H1 (cell line): ENCODE measurements around the gene C1QA. TPM values are rescaled to one million over a fixed set of nuclear protein-coding genes. Genes with fewer than 3 reads are reported as not detected.

Source experiments
- BCL11A ChIP-seq, 2 experiments: IDR thresholded peaks; one replicate each; pipeline ENCODE4 v1.6.1; 2011; ENCODE audit warnings: low read depth in 2 of 2, low read length in 2 of 2, mild to moderate bottlenecking in 2 of 2
- CEBPB ChIP-seq: IDR thresholded peaks from 2 replicates; pipeline ENCODE4 v1.6.1; 2012; ENCODE audit warnings: low read depth, low read length
- CHD2 ChIP-seq: IDR thresholded peaks from 2 replicates; pipeline ENCODE4 v1.6.1; 2012; ENCODE audit warnings: low read length, improper control_type of control experiment
- CREB1 ChIP-seq: IDR thresholded peaks from 2 replicates; pipeline ENCODE4 v1.6.1; 2012; ENCODE audit warnings: inconsistent platforms
- CTCF ChIP-seq, 3 experiments: IDR thresholded peaks; 1 replicate in 2 of 3; 2 replicates in 1 of 3; pipeline versions ENCODE4 v1.5.1 to v1.6.1; 2011; ENCODE audit warnings: low read length in 3 of 3, mild to moderate bottlenecking in 3 of 3, inconsistent platforms in 2 of 3, low read depth in 1 of 3, moderate library complexity in 1 of 3; ENCODE audit not compliant: insufficient read depth in 1 of 3; ENCODE audit errors: control extremely low read depth in 1 of 3
- GABPA ChIP-seq: IDR thresholded peaks from 2 replicates; pipeline ENCODE4 v1.6.1; 2011; ENCODE audit warnings: mild to moderate bottlenecking, low read length, moderate library complexity, borderline replicate concordance; ENCODE audit not compliant: insufficient read depth
- JUND ChIP-seq: IDR thresholded peaks from 2 replicates; pipeline ENCODE4 v1.6.1; 2011; ENCODE audit warnings: mild to moderate bottlenecking, improper control_type of control experiment, low read length
- KDM5A ChIP-seq: fragments of 200-600 bp; IDR thresholded peaks from 2 replicates; pipeline ENCODE4 v1.7.1; 2012; ENCODE audit warnings: mild to moderate bottlenecking, low read length, inconsistent platforms, mixed read lengths
- MAFK ChIP-seq: IDR thresholded peaks from 2 replicates; pipeline ENCODE4 v1.6.1; 2012; ENCODE audit warnings: low read depth, mild to moderate bottlenecking, improper control_type of control experiment, low read length
- MAX ChIP-seq: IDR thresholded peaks from 2 replicates; pipeline ENCODE4 v1.6.1; 2012; ENCODE audit warnings: inconsistent platforms
- POLR2A ChIP-seq, 2 experiments: IDR thresholded peaks; 1 replicate in 1 of 2; 2 replicates in 1 of 2; pipeline ENCODE4 v1.6.1; 2011; ENCODE audit warnings: low read depth in 2 of 2, low read length in 2 of 2, mild to moderate bottlenecking in 2 of 2; ENCODE audit errors: control extremely low read depth in 1 of 2
- POLR2AphosphoS5 ChIP-seq: IDR thresholded peaks from 2 replicates; pipeline ENCODE4 v1.6.1; 2011; ENCODE audit warnings: low read depth, low read length
- POU5F1 ChIP-seq: IDR thresholded peaks from 2 replicates; pipeline ENCODE4 v1.6.1; 2011; ENCODE audit warnings: low read depth, mild to moderate bottlenecking, low read length, moderate library complexity
- SAP30 ChIP-seq: fragments of 300-600 bp; sonication (generic); IDR thresholded peaks from 2 replicates; pipeline ENCODE4 v1.7.1; 2012; ENCODE audit warnings: low read length, moderate library complexity, mild to moderate bottlenecking, inconsistent platforms; ENCODE audit not compliant: insufficient read depth, insufficient replicate concordance
- SIRT6 ChIP-seq: IDR thresholded peaks from one replicate; pipeline ENCODE4 v1.7.1; 2012; ENCODE audit warnings: low read length, inconsistent platforms
- SRF ChIP-seq: IDR thresholded peaks from 2 replicates; pipeline ENCODE4 v1.6.1; 2011; ENCODE audit warnings: mild to moderate bottlenecking, low read depth, low read length, moderate library complexity
- SUZ12 ChIP-seq: fragments of 200-600 bp; sonication (generic); IDR thresholded peaks from 2 replicates; pipeline ENCODE4 v1.6.1; 2012; ENCODE audit warnings: mild to moderate bottlenecking, inconsistent platforms, low read length, moderate library complexity, mixed read lengths
- TCF12 ChIP-seq: IDR thresholded peaks from 2 replicates; pipeline ENCODE4 v1.6.1; 2011; ENCODE audit warnings: low read depth, mild to moderate bottlenecking, low read length
- YY1 ChIP-seq: IDR thresholded peaks from 2 replicates; pipeline ENCODE4 v1.6.1; 2011; ENCODE audit warnings: low read depth, mild to moderate bottlenecking, low read length
- ZNF274 ChIP-seq: IDR thresholded peaks from 2 replicates; pipeline ENCODE4 v1.7.0; 2012; ENCODE audit warnings: low read length, borderline replicate concordance; ENCODE audit errors: extremely low read depth
- polyA plus RNA-seq, 7 experiments: library from polyadenylated mRNA; depleted of rRNA in 3 of 7; stranded (reverse) in 5 of 7; unstranded in 2 of 7; fragments of >200 nt in 5 of 7; fragments of 200-250 nt in 2 of 7; gene quantifications; 1 replicate in 5 of 7; 2 replicates in 1 of 7; 4 replicates in 1 of 7; pipeline versions ENCODE4 v1.2.1 to v1.2.3, GENCODE V29; 2011 to 2013; ENCODE audit warnings: missing spikeins in 2 of 7, mixed read lengths in 2 of 7
- total RNA-seq: library from RNA; stranded (reverse); fragmentation: NEBNext Ultra II Directional; extraction: Animal tissue kit (Norgen Biotek cat#: 25700); gene quantifications from 2 replicates; pipeline ENCODE4 v1.2.1, GENCODE V29; 2021
- TF ChIP-seq, protein P1 (sequence below): IDR thresholded peaks from 2 replicates; pipeline ENCODE4 v1.6.1; 2012; ENCODE audit warnings: low read length, inconsistent platforms
- TF ChIP-seq, protein P2 (sequence below): IDR thresholded peaks from 2 replicates; pipeline ENCODE4 v1.6.1; 2012; ENCODE audit warnings: inconsistent platforms

C1QA gene
- total and polyA plus RNA-seq, 2 of the 8 experiments (the other 6 are each of a cell fraction or from before 2014, with no cell fraction given): not detected

DNA sequence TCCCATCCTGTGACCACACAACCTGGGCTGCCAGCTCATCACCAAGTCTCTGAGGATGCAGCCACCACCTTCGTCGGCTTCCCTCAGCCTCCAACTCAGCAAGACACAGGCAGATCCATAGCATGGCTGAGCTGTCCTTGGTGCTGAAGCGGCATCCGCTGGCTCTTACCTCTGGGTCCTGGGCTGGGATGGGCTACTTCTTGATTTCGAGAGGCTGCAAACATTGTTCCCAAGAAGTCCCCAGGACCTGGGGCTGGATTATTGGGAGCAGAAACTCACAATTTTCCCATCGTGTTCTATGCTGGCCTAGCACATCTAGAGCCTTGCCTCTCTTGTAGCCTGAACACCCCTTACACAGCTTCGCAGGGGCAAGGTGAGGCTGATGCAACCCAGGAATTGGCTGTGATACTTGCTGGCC lies 24.9 kb upstream of the C1QA start (continued):
- TF ChIP-seq MAX (peak; percentile 78), POLR2AphosphoS5 (no peak), CTCF (IDR thresholded peaks at IDR 0.05; ENCODE audit: control extremely low read depth in 1 of 3, insufficient read depth in 1 of 3, low read depth in 1 of 3, low read length in 3 of 3) (no peak), MAFK (no peak), TCF12 (no peak), JUND (0 out of 2 replicates have a peak, but pooled peaks have one; percentile 33), SAP30 (peak; percentile 55), ZNF274 (no peak), YY1 (peak; percentile 65; the same call in 1 of the 2 replicates), SRF (no peak), BCL11A (IDR thresholded peaks at IDR 0.05; ENCODE audit: low read depth in 2 of 2, low read length in 2 of 2) (no peak), CHD2 (no peak), GABPA (peak; percentile 47; the same call in 1 of the 2 replicates), CEBPB (no peak), SIRT6 (no peak), SUZ12 (no peak), KDM5A (no peak), CREB1 (peak; percentile 48; the same call in 1 of the 2 replicates), POLR2A (IDR thresholded peaks at IDR 0.05; ENCODE audit: control extremely low read depth in 1 of 2, low read depth in 2 of 2, low read length in 2 of 2) (no peak), POU5F1 (no peak)
- TF ChIP-seq, protein P1, sequence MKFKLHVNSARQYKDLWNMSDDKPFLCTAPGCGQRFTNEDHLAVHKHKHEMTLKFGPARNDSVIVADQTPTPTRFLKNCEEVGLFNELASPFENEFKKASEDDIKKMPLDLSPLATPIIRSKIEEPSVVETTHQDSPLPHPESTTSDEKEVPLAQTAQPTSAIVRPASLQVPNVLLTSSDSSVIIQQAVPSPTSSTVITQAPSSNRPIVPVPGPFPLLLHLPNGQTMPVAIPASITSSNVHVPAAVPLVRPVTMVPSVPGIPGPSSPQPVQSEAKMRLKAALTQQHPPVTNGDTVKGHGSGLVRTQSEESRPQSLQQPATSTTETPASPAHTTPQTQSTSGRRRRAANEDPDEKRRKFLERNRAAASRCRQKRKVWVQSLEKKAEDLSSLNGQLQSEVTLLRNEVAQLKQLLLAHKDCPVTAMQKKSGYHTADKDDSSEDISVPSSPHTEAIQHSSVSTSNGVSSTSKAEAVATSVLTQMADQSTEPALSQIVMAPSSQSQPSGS: no peak
- TF ChIP-seq, protein P2, sequence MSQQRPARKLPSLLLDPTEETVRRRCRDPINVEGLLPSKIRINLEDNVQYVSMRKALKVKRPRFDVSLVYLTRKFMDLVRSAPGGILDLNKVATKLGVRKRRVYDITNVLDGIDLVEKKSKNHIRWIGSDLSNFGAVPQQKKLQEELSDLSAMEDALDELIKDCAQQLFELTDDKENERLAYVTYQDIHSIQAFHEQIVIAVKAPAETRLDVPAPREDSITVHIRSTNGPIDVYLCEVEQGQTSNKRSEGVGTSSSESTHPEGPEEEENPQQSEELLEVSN: no peak
